Esophagus muscularis mucosa (tissue), 4 donors: ENCODE results near the gene RPL41. TPM values are rescaled to one million over a fixed set of nuclear protein-coding genes. Genes with fewer than 3 reads are reported as not detected.

Experiments
- DNase-seq: peaks from one replicate; pipeline ENCODE4 v3.0.0-alpha.2; 2017; ENCODE audit errors: extremely low spot score
- H3K27ac ChIP-seq, 4 donors: fragments of 200-600 bp; sonication (generic); replicated peaks in 1 of 4; 1 replicate in 3 of 4; 2 replicates in 1 of 4; pipeline ENCODE4 v1.5.1; 2016 to 2019; ENCODE audit warnings: mild to moderate bottlenecking in 1 of 4
- H3K27me3 ChIP-seq, 4 donors: fragments of 200-600 bp; sonication (generic); one replicate each; pipeline versions ENCODE4 v1.5.1 to v1.6.0; 2016 to 2019
- H3K36me3 ChIP-seq, 4 donors: fragments of 200-600 bp; sonication (generic); one replicate each; pipeline ENCODE4 v1.5.1; 2016 to 2019
- H3K4me1 ChIP-seq, 4 donors: fragments of 200-600 bp; sonication (generic); one replicate each; pipeline ENCODE4 v1.5.1; 2016 to 2019
- H3K4me3 ChIP-seq, 4 donors: fragments of 200-600 bp; sonication (generic); 1 replicate in 2 of 4; 2 replicates in 2 of 4; pipeline ENCODE4 v1.5.1; 2016 to 2019; ENCODE audit warnings: mild to moderate bottlenecking in 4 of 4, moderate library complexity in 1 of 4
- H3K9me3 ChIP-seq, 4 donors: fragments of 200-600 bp; sonication (generic); 1 replicate in 3 of 4; 2 replicates in 1 of 4; pipeline ENCODE4 v1.5.1; 2016 to 2019
- CTCF ChIP-seq, 3 experiments: fragments of 200-600 bp in 2 of 3; fragments of 450-650 bp in 1 of 3; sonication (generic) in 2 of 3; IDR thresholded peaks; one replicate each; pipeline ENCODE4 v1.5.1; 2017 to 2019; ENCODE audit warnings: antibody characterized with exemption in 3 of 3, mild to moderate bottlenecking in 2 of 3, moderate library complexity in 1 of 3
- EP300 ChIP-seq: sonication (generic); formaldehyde crosslinking; IDR thresholded peaks from one replicate; pipeline ENCODE4 v1.6.1; 2017; ENCODE audit warnings: antibody characterized with exemption
- POLR2A ChIP-seq: fragments of 450-650 bp; IDR thresholded peaks from one replicate; pipeline ENCODE4 v1.6.1; 2017; ENCODE audit warnings: antibody characterized with exemption, moderate library complexity, mild to moderate bottlenecking, low read depth
- POLR2AphosphoS5 ChIP-seq, 2 donors: sonication (generic); formaldehyde crosslinking; IDR thresholded peaks; one replicate each; pipeline ENCODE4 v1.6.1; 2017; ENCODE audit warnings: antibody characterized with exemption in 2 of 2
- WGBS: methylation state at CpG from one replicate; pipeline ENCODE4 v1.1.5; 2018; 5-methylcytosine and 5-hydroxymethylcytosine counted together
- intact Hi-C: fragments of 100-400 bp; cut with DNase I; formaldehyde crosslinking; loops from one replicate; pipeline ENCODE4 v1.15.1; 2023
- total RNA-seq, 4 donors: library from RNA; depleted of rRNA; stranded (reverse); fragments of >200 nt; gene quantifications; one replicate each; pipeline versions ENCODE4 v1.1.0 to v1.2.1, GENCODE V29; 2016

Gene RPL41
- total RNA-seq, 4 donors from 2014 or later = 1,962 to 4,166 (median 3,502) TPM

DNA sequence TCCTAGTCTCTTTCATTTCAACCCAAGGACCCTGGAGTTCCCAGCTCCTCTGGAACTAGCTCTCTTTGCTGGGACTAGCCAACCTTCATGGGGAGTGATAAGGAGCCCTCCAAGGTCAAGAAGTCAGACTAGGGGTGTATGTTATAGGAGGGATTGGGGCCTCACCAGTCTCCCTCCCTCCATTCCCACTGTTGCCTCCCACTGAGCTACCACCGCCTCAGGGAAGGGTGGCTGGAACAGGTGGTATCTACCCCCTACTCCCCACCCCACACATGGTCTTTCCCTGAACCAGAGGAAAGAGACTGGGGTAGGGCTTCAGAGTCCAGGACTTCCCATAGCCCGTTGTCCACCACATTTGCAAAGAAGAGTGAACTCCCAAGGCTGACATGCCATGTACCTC, 34.1 kb upstream of the RPL41 start:
- Histone ChIP-seq H3K36me3 (no peaks in the 10 kb centered on the region), H3K27ac (peak overlapping the region in 3 of 4 donors; percentile 5 to 51 (median 28)), H3K27me3 (peaks cover 0 to 32% (median 12%) of the 10 kb centered on the region in 4 donors), H3K4me1 (peaks cover 7 to 23% (median 20%) of the 10 kb centered on the region in 4 donors), H3K9me3 (no peaks in the 10 kb centered on the region), H3K4me3 (peak overlapping the region in 1 of 4 donors; percentile 66)
- DNase-seq = no peak
- 65% methylated on average over 2 of the region's 2 CpGs for WGBS
- TF ChIP-seq CTCF (IDR thresholded peaks at IDR 0.05) (no peak), EP300 (no peak), POLR2AphosphoS5 (IDR thresholded peaks at IDR 0.05) (no peak), POLR2A (no peak)
- intact Hi-C loops = no loop called here

DNA sequence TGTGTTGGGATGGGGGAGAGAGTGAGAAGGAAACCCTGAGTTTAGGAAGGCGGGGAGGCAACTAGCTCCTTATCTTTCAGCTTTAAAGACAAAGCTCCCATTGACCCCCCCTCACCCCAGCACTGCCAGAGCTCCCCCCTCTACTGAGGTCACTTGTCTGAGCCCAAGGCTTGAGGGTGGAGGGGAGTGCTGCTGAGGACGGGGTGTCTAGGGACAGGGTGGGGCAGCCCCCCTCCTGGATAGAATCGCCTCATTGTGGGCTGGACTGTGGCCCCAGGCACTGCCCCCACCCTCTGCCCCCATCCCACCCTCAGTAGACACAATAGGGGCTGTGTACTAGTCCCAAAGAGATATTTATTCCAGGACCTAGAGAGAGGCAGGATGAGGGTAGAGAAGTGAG, 33.5 kb upstream of the RPL41 start:
- Histone ChIP-seq H3K9me3 (no peaks in the 10 kb centered on the region), H3K4me1 (peaks cover 7 to 23% (median 20%) of the 10 kb centered on the region in 4 donors), H3K27ac (peak overlapping the region in 2 of 4 donors; percentile 3 to 51), H3K36me3 (no peaks in the 10 kb centered on the region), H3K27me3 (peaks cover 0 to 32% (median 12%) of the 10 kb centered on the region in 4 donors), H3K4me3 (no peak overlapping the region)
- no peak for DNase-seq
- intact Hi-C loops = no loop called here
- TF ChIP-seq POLR2A (no peak), CTCF (IDR thresholded peaks at IDR 0.05) (no peak), POLR2AphosphoS5 (IDR thresholded peaks at IDR 0.05) (peak in 1 of 2 donors; percentile 15)
- WGBS = 92% methylated on average over 1 of the region's 3 CpGs

DNA sequence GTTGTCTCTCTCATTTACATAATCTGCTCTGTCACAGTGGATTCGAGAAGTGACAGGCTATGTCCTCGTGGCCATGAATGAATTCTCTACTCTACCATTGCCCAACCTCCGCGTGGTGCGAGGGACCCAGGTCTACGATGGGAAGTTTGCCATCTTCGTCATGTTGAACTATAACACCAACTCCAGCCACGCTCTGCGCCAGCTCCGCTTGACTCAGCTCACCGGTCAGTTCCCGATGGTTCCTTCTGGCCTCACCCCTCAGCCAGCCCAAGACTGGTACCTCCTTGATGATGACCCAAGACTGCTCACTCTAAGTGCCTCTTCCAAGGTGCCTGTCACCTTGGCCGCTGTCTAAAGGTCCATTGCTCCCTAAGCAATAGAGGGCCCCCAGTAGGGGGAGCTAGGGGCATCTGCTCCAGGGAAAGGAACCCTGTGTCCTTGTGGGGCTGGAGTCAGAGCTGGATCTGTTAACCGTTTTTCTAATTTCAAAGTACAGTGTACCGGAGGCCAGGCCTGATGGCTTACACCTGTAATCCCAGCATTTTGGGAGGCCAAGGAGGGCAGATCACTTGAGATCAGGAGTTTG, 31.4 kb upstream of the RPL41 start:
- TF ChIP-seq EP300 (no peak), POLR2A (no peak), CTCF (IDR thresholded peaks at IDR 0.05) (no peak), POLR2AphosphoS5 (IDR thresholded peaks at IDR 0.05) (no peak)
- Histone ChIP-seq H3K27ac (no peak overlapping the region), H3K36me3 (no peaks in the 10 kb centered on the region), H3K9me3 (no peaks in the 10 kb centered on the region), H3K27me3 (peaks cover 0 to 28% (median 8%) of the 10 kb centered on the region in 4 donors), H3K4me1 (peaks cover 5 to 7% (median 6%) of the 10 kb centered on the region in 4 donors), H3K4me3 (no peak overlapping the region)
- no peak for DNase-seq
- intact Hi-C loops = no loop called here
- WGBS = 83% methylated on average over 15 of the region's 15 CpGs

- WGBS = 84% methylated on average over 3 of the region's 3 CpGs
- no peak for TF ChIP-seq CTCF (IDR thresholded peaks at IDR 0.05)
- no peak for TF ChIP-seq EP300
- no peak for TF ChIP-seq POLR2AphosphoS5 (IDR thresholded peaks at IDR 0.05)
- no peak for TF ChIP-seq POLR2A
- no peak overlapping the region for H3K4me3 ChIP-seq
Observed at GRCh38 chr12:56086096-56086495, 30.3 kb upstream of the RPL41 start.

DNA sequence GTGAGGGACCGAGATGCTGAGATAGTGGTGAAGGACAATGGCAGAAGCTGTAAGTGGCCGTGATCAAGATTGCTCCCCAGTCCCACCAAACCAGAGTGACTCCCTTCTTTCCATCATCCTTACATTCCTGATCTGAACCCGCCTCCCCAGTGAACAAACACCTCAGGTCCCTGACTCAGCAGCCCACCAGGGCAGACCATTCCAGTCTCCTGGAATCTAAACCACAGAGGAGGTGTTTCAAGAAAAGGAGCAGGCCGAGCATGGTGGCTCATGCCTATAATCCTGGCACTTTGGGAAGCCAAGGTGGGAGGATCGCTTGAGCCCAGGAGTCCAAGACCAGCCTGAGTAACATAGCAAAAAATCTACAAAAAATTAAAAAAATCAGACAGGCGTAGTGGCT, 29.8 kb upstream of the RPL41 start:
- no peak for DNase-seq
- TF ChIP-seq POLR2AphosphoS5 (IDR thresholded peaks at IDR 0.05) (no peak), POLR2A (no peak), EP300 (no peak), CTCF (IDR thresholded peaks at IDR 0.05) (no peak)
- Histone ChIP-seq H3K4me1 (no peaks in the 10 kb centered on the region), H3K27ac (no peak overlapping the region), H3K36me3 (no peaks in the 10 kb centered on the region), H3K27me3 (peaks cover 0 to 12% (median 0%) of the 10 kb centered on the region in 4 donors), H3K9me3 (no peaks in the 10 kb centered on the region), H3K4me3 (no peak overlapping the region)
- WGBS = 86% methylated on average over 6 of the region's 6 CpGs
- intact Hi-C loops = no loop called here

More at GRCh38 chr12:56086096-56086495, 30.3 kb upstream of the RPL41 start:
- Histone ChIP-seq H3K9me3 (no peaks in the 10 kb centered on the region), H3K27ac (no peak overlapping the region), H3K27me3 (peaks cover 0 to 17% (median 0%) of the 10 kb centered on the region in 4 donors), H3K36me3 (no peaks in the 10 kb centered on the region), H3K4me1 (no peaks in the 10 kb centered on the region)
- intact Hi-C loops = no loop called here
- DNase-seq = no peak
